GM19043 (cell line): ENCODE measurements around the gene FARS2.

Source experiments
- ATAC-seq: cut with Tn5 transposase; IDR thresholded peaks from one replicate; pipeline ENCODE4 v1.9.1; 2021; ENCODE audit warnings: low read depth; ENCODE audit not compliant: unreplicated experiment

FARS2 gene

GRCh38 chr6:5457983-5458683 lies 196.8 kb downstream of the FARS2 start:
- no peak for ATAC-seq

- no peak for ATAC-seq
Measured at GRCh38 chr6:5459346-5459745, 198.0 kb downstream of the FARS2 start.

- no peak for ATAC-seq
Measured at GRCh38 chr6:5461365-5461764, 200.1 kb downstream of the FARS2 start.

- no peak for ATAC-seq
Measured at GRCh38 chr6:5462856-5463255, 201.5 kb downstream of the FARS2 start.

GRCh38 chr6:5463690-5464089 lies 202.4 kb downstream of the FARS2 start:
- ATAC-seq = no peak

- ATAC-seq = no peak
Measured at GRCh38 chr6:5464099-5464885, 203.0 kb downstream of the FARS2 start.

GRCh38 chr6:5466281-5467136 lies 205.2 kb downstream of the FARS2 start:
- ATAC-seq = no peak

- no peak for ATAC-seq
Measured at GRCh38 chr6:5468586-5468985, 207.3 kb downstream of the FARS2 start.

- no peak for ATAC-seq
Measured at GRCh38 chr6:5469101-5469846, 208.0 kb downstream of the FARS2 start.

GRCh38 chr6:5471044-5471443 lies 209.7 kb downstream of the FARS2 start:
- ATAC-seq = peak; percentile 89

- ATAC-seq = no peak
Measured at GRCh38 chr6:5471637-5472398, 210.5 kb downstream of the FARS2 start.

GRCh38 chr6:5472571-5472970 lies 211.3 kb downstream of the FARS2 start:
- no peak for ATAC-seq

- no peak for ATAC-seq
Measured at GRCh38 chr6:5475779-5476178, 214.5 kb downstream of the FARS2 start.

- ATAC-seq = no peak
Measured at GRCh38 chr6:5478380-5478779, 217.1 kb downstream of the FARS2 start.

GRCh38 chr6:5481033-5481432 lies 219.7 kb downstream of the FARS2 start:
- no peak for ATAC-seq

- ATAC-seq = no peak
Measured at GRCh38 chr6:5481750-5482149, 220.4 kb downstream of the FARS2 start.

- ATAC-seq = no peak
Measured at GRCh38 chr6:5482619-5483018, 221.3 kb downstream of the FARS2 start.

- no peak for ATAC-seq
Measured at GRCh38 chr6:5484692-5485091, 223.4 kb downstream of the FARS2 start.

GRCh38 chr6:5486214-5486613 lies 224.9 kb downstream of the FARS2 start:
- peak; percentile 88 for ATAC-seq
